Small intestine (tissue), 7 donors: ENCODE measurements around the gene LHX2. TPM values are rescaled to one million over a fixed set of nuclear protein-coding genes. Genes with fewer than 3 reads are reported as not detected.

ENCODE experiments used
- DNase-seq, 2 donors: peaks; one replicate each; pipeline versions ENCODE4 v3.0.0 to v3.0.0-alpha.2; 2013
- FAIRE-seq: peaks from 2 replicates; lab custom pipeline; 2012; peaks lifted over from hg19 to GRCh38; lab: Jason Lieb, UNC
- H3K27ac ChIP-seq, 3 donors: one replicate each; pipeline ENCODE4 v1.5.1; 2013; ENCODE audit warnings: low read length in 2 of 3, mild to moderate bottlenecking in 2 of 3, control low read depth in 1 of 3, inconsistent platforms in 1 of 3, low read depth in 1 of 3, moderate library complexity in 1 of 3
- H3K27me3 ChIP-seq, 3 donors: one replicate each; pipeline ENCODE4 v1.6.1; 2013; ENCODE audit warnings: low read length in 3 of 3, inconsistent platforms in 1 of 3; ENCODE audit not compliant: control insufficient read depth in 3 of 3, insufficient read depth in 3 of 3
- H3K36me3 ChIP-seq, 3 donors: one replicate each; pipeline ENCODE4 v1.6.1; 2013; ENCODE audit warnings: low read length in 3 of 3, inconsistent platforms in 1 of 3, low read depth in 1 of 3, mild to moderate bottlenecking in 1 of 3, moderate library complexity in 1 of 3; ENCODE audit not compliant: control insufficient read depth in 3 of 3, insufficient read depth in 2 of 3
- H3K4me1 ChIP-seq, 3 donors: one replicate each; pipeline ENCODE4 v1.6.1; 2013; ENCODE audit warnings: low read length in 2 of 3, inconsistent platforms in 1 of 3, low read depth in 1 of 3, mild to moderate bottlenecking in 1 of 3, moderate library complexity in 1 of 3; ENCODE audit not compliant: control insufficient read depth in 3 of 3, insufficient read depth in 2 of 3
- H3K4me3 ChIP-seq, 3 donors: one replicate each; pipeline ENCODE4 v1.5.1; 2013; ENCODE audit warnings: low read length in 3 of 3, control low read depth in 1 of 3, inconsistent platforms in 1 of 3, low read depth in 1 of 3, mild to moderate bottlenecking in 1 of 3, moderate library complexity in 1 of 3
- H3K9me3 ChIP-seq, 2 donors: one replicate each; pipeline ENCODE4 v1.6.1; 2013; ENCODE audit warnings: low read depth in 1 of 2, low read length in 1 of 2; ENCODE audit not compliant: control insufficient read depth in 2 of 2, insufficient read depth in 1 of 2
- WGBS, 3 donors: extraction: QIAGEN DNeasy Blood & Tissue Kit; methylation state at CpG; one replicate each; pipeline ENCODE4 v1.1.7; 2013; 5-methylcytosine and 5-hydroxymethylcytosine counted together
- polyA plus RNA-seq, 4 donors: library from polyadenylated mRNA; stranded (reverse) in 3 of 4; unstranded in 1 of 4; fragments of 200-250 nt in 3 of 4; fragments of 120-200 nt in 1 of 4; gene quantifications; one replicate each; pipeline versions ENCODE4 v1.2.1 to v1.2.3, GENCODE V29; 2013
- donor health status: healthy with polysubstance abuse.
- donor health status: control.
- donor health status: control.
- donor health status: Bipolar disorder and iron deficiency.
- donor health status: healthy.

The LHX2 gene
- polyA plus RNA-seq, 4 donors: 0.07 TPM; not detected in 3

DNA sequence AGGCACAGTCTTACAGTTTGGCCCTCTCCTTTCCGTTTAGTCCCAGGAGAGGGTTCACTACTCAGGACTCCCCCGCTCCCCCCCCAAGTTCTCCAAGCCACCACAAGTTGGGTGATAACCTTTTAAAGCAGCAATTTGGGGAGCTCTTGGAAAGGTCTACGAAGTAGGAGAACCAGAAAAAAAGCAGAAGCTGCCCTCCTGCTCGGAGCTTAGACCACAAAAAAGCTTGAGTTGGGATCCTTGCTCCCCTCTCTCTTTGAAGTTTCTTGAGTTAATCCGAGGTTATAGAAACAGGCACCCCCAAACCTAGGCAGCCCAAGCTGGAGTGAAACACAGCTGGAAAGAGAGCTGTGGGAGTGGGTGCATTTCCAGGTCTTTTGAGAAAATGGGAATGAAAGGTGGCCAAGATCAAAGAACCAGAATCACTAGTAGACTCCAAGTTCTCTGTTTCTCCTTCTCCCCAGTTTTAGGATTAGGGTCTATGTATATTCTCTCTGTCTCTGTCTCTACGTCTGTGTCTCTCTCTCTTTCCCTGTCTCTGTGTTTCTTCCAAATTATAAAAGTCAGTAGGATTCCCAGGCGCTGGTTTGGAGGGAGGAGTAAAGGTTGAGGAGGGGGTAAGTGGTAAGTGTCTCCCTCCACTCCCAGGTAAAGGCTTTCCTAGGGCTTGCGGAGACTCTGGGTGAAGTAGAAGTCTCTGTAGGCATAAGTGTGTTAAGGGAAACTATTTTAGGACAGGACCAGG, 2.8 kb downstream of the LHX2 start:
- WGBS, 3 donors: 10 to 15% (median 12%) methylated on average over 8 of the region's 8 CpGs
- FAIRE-seq: no peak
- Histone ChIP-seq H3K4me3 (no peak overlapping the region), H3K4me1 (peaks cover 0 to 11% (median 10%) of the 10 kb centered on the region in 3 donors), H3K27ac (no peak overlapping the region), H3K27me3 (peaks cover 34 to 94% (median 88%) of the 10 kb centered on the region in 3 donors), H3K9me3 (peaks cover 0 to 7% of the 10 kb centered on the region in 2 donors), H3K36me3 (no peaks in the 10 kb centered on the region)
- no peak for DNase-seq

- peaks cover 0 to 7% of the 10 kb centered on the region in 2 donors for H3K9me3 ChIP-seq
- 5 to 13% (median 7%) methylated on average over 55 to 57 of the region's 57 CpGs for WGBS, 3 donors
- H3K27ac ChIP-seq: no peak overlapping the region
- DNase-seq (no peak), FAIRE-seq (no peak)
- no peaks in the 10 kb centered on the region for H3K36me3 ChIP-seq
- H3K27me3 ChIP-seq: peaks cover 29 to 94% (median 87%) of the 10 kb centered on the region in 3 donors
- peaks cover 0 to 11% (median 10%) of the 10 kb centered on the region in 3 donors for H3K4me1 ChIP-seq
- no peak overlapping the region for H3K4me3 ChIP-seq
Observed at GRCh38 chr9:124014956-124015660, 3.5 kb downstream of the LHX2 start.

- Histone ChIP-seq H3K4me3 (no peak overlapping the region), H3K4me1 (peaks cover 0 to 11% (median 10%) of the 10 kb centered on the region in 3 donors), H3K9me3 (peaks cover 0 to 7% of the 10 kb centered on the region in 2 donors), H3K27me3 (peaks cover 27 to 94% (median 86%) of the 10 kb centered on the region in 3 donors), H3K27ac (no peak overlapping the region), H3K36me3 (no peaks in the 10 kb centered on the region)
- WGBS, 3 donors: 8 to 13% (median 13%) methylated on average over 20 to 26 of the region's 26 CpGs
- no peak for FAIRE-seq
- DNase-seq: peak in 1 of 2 donors; percentile 5
Observed at GRCh38 chr9:124015661-124016131, 4.1 kb downstream of the LHX2 start.

DNA sequence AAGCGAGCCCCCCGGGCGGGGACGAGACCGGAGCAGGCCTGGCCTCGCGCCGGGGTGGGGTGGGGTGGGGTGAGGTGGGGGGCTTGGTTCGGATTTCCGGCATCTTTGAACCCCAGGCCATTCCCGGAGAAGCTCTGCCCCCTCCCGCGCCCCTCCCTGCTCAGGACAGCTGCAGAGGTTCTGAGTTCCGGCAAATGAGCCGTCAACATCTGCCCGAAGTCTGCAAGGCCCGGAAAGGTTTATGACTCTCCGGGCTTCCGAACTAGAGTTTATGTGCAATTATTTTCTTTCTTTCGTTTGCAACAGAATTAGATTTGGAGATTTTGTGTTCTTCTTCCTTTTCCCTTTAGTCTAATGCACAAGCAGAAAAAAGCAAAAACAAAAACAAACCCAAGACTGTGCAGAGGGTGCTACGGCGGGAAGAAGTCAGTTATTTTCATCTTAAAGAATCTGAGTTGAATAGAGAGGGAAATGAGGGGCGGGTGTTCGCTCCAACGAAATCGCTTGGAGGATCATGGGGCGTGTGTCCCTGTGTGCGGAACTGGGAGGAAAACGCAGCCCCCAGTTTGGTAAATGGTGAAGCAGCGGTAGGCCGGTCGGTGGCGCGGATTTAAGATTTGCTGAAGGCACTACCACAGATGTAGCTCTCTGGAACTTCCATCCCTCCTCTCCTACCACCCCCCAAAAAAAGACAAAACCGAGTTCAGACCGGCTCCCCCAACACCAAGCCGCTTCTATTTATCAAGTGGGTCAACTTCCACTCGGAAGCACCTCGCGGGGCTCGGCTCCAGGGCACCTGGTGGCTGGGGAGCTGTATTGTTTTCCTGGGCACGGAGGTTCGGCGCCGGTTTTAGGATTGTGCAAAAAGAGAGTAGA, 4.8 kb downstream of the LHX2 start:
- Histone ChIP-seq H3K36me3 (no peaks in the 10 kb centered on the region), H3K27ac (no peak overlapping the region), H3K4me1 (peaks cover 0 to 11% (median 10%) of the 10 kb centered on the region in 3 donors), H3K27me3 (peaks cover 23 to 94% (median 87%) of the 10 kb centered on the region in 3 donors), H3K9me3 (peaks cover 0 to 7% of the 10 kb centered on the region in 2 donors), H3K4me3 (no peak overlapping the region)
- 6 to 8% (median 6%) methylated on average over 45 of the region's 45 CpGs for WGBS, 3 donors
- DNase-seq: no peak
- FAIRE-seq: no peak

DNA sequence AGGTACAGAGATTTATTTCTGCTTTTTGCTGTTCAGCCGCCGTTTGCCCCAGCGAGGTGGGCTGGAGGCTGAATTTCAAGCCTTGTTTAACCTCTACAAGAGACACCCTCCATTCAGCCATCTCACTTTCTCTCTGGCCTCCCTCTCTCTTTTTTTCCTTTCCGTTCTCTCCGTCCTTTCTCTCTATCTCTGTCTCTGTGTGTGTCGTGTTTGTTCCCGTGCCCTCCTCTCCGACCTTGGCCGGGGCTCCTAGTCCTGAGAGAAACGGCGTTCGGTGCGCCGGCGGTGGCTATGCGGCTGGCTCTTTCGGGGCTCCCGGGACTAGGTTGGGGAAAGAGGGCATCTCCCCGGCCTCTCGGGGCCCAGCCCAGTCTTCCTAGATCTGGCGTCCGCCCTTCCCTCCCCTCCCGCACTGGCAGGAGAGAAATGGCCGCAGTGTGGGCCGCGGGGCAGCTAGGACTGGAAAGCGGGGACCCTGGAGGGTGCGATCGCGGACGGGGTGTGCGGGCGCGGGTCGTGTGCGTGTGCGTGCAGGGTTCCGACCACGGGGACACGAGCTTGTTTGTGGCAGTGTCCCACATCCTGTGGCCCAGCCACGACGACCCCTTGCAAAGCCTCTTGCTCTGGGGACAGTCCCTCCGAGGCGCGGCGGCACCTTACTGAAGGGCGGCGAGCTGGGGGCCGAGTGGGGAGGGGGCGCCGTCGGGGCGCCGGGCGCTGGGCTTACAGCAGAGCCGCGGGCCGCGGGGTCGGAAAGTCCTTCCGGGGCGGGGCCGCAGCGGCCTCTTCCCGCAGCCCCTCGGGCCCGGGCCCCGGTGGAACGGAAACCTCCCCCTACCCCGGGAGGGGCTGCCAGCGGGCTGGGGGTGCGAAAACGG, 5.7 kb downstream of the LHX2 start:
- DNase-seq (peak in 1 of 2 donors; percentile 36), FAIRE-seq (no peak)
- Histone ChIP-seq H3K9me3 (peaks cover 0 to 7% of the 10 kb centered on the region in 2 donors), H3K36me3 (no peaks in the 10 kb centered on the region), H3K27ac (no peak overlapping the region), H3K4me1 (peaks cover 0 to 11% (median 10%) of the 10 kb centered on the region in 3 donors), H3K4me3 (peak overlapping the region in 1 of 3 donors; percentile 15), H3K27me3 (peaks cover 23 to 98% (median 88%) of the 10 kb centered on the region in 3 donors)
- WGBS, 3 donors: 3 to 4% (median 4%) methylated on average over 41 to 73 of the region's 73 CpGs

DNA sequence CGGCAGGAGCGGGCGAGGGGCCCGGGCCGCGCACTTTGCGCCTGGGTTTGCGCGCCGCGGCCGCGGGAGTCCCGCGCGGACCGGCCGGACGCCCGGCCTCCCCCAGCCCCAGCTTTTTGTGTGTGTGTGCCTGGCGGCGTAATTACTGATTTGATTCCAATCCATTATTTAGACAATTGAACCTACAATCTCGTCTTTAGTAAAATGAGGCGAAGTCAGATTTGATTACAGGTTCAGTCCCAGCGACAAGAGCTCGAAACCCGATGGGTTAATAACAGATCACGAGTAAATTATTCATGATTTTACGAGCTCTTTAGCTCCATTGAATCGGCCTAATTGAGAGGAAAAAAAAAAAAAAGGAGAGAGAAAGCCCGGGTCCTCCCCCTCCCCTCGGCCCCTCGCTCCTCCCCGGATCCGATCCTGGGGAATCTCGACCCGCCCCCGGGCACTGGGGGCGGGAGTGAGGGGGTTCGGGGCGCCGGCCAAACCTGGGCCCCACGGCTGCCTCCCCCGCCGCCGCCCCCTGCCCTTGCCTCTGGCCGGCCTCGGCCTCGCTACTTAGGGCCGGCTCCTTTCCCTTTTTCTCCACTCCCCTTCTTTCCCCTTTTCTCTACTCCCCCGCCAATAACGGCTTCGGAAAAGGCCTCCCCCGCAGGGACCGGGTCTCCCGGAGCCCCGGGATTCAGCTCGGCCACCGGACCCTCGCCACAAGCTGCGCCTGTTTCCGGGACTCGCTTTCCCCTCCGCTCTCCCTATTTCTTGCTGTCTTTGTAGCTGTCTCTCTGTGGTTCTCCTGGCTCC, 6.6 kb downstream of the LHX2 start:
- FAIRE-seq (no peak), DNase-seq (peak in 1 of 2 donors; percentile 28)
- whole genome bisulfite sequencing, 3 donors: 3 to 4% (median 3%) methylated on average over 54 to 64 of the region's 64 CpGs
- Histone ChIP-seq H3K27ac (no peak overlapping the region), H3K9me3 (peaks cover 0 to 7% of the 10 kb centered on the region in 2 donors), H3K36me3 (no peaks in the 10 kb centered on the region), H3K4me3 (peak overlapping the region in 1 of 3 donors; percentile 15), H3K4me1 (peaks cover 0 to 11% (median 10%) of the 10 kb centered on the region in 3 donors), H3K27me3 (peaks cover 20 to 98% (median 85%) of the 10 kb centered on the region in 3 donors)
